GM12873 (cell line): ENCODE measurements around the gene CROT.

ENCODE experiments used
- TF ChIP-seq, protein P1 (sequence below): IDR thresholded peaks from 2 replicates; pipeline ENCODE4 v1.5.1; 2012; ENCODE audit warnings: low read depth, mild to moderate bottlenecking, moderate library complexity, low read length, control low read depth; ENCODE audit not compliant: insufficient read depth; ENCODE audit errors: missing control alignments

Gene CROT

DNA sequence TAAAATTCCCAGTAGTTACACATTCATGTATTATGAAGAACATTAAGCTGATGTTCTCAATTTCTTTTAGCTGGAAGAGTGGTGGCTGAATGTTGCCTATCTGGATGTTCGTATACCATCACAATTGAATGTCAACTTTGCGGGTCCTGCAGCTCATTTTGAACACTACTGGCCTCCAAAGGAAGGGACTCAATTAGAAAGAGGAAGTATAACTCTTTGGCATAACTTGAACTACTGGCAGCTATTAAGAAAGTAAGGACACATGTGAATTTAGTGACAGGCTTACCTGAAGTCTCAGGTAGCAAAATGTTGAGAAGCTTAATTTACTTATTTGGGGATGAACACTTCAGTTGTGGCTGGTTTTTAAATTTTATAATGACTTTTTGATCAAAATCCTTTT is 15.9 kb downstream of the CROT start:
- TF ChIP-seq, protein P1, sequence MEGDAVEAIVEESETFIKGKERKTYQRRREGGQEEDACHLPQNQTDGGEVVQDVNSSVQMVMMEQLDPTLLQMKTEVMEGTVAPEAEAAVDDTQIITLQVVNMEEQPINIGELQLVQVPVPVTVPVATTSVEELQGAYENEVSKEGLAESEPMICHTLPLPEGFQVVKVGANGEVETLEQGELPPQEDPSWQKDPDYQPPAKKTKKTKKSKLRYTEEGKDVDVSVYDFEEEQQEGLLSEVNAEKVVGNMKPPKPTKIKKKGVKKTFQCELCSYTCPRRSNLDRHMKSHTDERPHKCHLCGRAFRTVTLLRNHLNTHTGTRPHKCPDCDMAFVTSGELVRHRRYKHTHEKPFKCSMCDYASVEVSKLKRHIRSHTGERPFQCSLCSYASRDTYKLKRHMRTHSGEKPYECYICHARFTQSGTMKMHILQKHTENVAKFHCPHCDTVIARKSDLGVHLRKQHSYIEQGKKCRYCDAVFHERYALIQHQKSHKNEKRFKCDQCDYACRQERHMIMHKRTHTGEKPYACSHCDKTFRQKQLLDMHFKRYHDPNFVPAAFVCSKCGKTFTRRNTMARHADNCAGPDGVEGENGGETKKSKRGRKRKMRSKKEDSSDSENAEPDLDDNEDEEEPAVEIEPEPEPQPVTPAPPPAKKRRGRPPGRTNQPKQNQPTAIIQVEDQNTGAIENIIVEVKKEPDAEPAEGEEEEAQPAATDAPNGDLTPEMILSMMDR: no peak

DNA sequence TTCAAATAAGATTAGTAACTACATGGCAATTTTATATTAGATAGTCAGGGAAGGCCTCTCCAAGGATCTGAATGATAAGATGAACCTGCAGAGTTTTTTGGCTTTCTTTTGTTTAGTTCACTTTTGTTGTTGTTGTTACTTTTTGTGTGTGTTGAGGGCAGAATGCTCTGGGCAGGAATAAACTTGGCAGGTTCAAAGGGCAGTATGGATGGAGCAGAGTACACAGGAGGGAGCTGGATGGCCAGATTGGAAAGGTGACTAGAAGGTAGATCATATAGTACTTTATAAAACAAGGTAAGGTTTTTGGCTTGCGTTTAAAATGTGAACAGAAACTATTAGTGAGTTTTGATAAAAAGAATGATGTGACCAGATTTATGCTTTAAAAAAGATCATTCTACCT is 17.9 kb downstream of the CROT start:
- TF ChIP-seq, protein P1: no peak

DNA sequence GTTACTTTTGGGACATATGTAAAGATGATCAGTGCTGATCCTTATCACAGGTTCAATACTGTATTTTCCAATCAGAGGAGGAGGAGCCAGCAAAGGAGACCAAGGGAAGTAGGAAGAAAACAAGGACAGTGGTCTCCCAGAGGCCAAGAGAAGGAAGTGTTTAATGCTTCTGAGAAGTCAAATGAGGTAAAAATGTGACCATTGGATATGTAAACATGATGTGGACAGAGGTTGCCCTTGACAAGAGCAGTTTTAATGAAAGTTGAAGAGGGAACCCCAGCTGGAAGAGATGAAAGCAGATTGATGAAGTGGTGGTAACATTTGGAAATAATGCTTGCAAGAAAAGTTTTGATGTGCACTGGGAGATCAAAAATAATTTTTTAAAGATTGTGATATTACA is 18.8 kb downstream of the CROT start:
- TF ChIP-seq, protein P1: no peak

DNA sequence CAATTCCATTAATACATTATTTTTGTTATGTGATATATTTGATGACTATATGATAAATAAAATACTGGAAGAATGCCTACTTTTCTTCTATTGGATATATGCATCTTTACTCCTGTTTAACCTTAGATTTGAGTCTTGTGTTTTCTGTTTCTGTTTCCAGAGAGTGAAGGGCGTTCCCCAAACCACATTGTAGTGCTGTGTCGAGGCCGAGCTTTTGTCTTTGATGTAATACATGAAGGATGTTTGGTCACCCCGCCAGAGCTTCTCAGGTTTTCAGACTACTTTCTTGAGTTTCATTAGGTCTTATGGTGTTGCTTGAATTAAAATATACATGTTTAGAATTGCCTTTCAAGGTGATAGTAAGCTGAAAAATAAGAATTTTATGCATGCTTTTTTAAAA is 23.8 kb downstream of the CROT start:
- TF ChIP-seq, protein P1: no peak

DNA sequence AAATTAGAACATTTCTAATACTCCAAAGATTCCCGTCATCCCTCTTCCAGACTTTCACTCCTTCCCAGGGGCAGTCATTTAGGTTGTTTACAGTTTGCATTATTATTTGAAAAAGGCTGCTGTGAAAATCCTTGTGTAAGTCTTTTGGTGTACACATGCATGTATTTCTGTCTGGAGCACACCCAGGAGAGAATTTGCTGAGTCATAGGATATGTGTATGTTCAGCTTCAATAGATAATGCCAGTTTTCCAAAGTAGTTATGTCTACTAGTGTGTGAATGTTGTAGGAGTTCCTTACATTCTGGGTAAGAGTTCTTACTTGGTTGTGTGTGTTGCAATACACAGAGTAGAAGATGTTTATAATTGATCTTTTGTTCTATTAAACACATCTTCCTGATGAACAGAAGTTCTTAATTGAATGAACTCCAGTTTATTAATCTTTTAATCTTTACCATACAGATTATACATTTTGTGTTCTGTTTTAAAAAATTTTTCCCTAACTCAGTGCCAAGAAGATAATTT is 25.3 kb downstream of the CROT start:
- TF ChIP-seq, protein P1: no peak

DNA sequence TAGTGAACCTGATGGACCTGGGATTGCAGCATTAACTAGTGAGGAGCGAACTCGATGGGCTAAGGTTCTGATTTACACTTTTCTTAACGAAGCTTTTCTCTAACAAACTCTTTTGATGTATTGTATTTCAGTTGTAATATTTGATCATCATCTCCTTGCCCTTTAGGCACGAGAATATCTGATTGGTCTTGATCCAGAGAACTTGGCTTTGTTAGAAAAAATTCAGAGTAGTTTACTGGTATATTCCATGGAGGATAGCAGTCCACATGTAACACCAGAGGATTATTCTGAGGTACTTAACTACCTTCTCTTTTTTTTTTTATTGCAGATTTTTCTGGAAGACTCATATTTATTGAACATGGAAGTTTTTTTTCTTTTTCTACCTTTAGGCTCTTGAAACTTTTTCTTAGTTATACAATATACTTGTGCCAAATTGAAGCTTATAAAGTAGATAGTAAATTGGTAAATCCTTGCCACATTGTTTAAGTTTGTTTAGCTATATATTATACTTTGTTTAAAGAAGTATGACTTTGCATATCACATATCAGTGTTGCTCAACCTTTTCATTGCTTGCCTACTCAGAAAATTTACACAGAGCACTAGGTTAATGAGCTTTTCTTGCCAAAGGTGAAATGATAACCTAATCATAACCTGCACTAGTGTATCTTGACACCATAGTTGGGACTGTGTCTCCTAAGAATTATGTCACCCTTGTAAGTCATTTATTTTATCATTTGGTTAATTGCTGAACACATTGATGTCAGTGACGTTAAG is 30.4 kb downstream of the CROT start:
- TF ChIP-seq, protein P1: no peak

DNA sequence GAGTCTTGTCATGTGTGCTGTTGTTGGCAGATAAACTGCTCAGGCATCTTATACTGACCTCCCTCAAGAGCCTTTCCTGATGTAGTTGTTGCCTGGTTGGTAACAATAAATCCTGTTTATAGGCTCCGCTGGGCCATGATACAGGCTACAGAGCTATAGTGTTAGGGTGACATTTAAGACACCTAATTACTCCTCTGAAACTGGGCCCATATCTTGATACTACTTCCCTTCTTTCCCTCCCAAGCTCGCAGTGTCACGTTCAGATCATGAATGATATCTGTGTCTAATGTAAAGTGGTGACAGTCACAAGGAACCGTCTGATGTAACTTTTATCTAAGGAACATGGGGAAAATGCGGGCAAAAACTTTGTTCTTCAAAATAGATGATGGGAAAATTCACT is 35.4 kb downstream of the CROT start:
- TF ChIP-seq, protein P1: no peak
